ENCODE results near the gene TTC22. TPM values are rescaled to one million over a fixed set of nuclear protein-coding genes. Genes with fewer than 3 reads are reported as not detected.

TTC22 gene
- total RNA-seq, 1 experiment from 2014 or later: 3.0 TPM

DNA sequence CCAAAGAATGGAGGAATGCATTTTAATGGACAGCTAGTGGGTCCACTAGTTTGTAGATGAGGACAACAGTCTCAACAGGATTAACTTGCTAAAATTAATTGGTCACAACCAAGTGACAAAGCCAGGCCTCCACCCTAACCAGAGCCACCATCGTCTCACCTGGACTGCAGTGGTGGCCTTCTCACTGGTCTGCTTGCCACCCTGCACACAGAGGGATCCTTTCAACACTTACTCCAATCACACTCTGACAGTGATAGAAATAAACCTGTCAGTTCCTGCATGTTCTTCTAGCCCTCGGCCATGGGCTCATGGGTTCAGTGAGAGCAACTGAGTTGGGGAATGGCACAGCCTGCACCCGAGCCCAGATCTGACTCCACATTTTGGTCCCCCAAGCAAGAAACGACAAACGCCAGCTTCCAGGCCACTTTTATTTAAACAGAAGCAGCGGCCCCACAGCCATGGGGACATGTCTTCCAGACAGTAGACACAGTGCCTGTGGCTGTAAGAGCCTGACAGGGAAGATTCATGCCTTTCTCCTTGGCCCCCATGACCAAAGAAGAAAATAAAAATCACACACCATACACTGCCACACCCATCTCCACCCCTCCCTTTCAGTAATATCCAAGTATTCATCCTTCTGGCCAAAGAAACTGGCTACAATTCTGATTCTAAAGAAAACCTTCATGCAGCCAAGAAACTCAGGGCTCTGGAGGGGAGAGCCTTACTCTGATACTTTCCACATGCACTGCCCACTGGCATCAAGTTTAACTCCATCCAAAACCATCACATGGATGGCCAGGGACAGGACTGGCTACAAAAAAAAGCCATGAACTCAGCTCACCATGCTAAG, 48.3 kb upstream of the TTC22 start:
- peaks cover 82% of the 10 kb centered on the region for H3K36me3 Mint-ChIP-seq (ENCODE audit: insufficient read depth, unreplicated experiment)
- H3K27ac Mint-ChIP-seq (ENCODE audit: low read depth, unreplicated experiment): no peak overlapping the region
- ChIA-PET POLR2A (interaction anchor here (1.2 kb wide), 1 partner anchor 8 kb away, joined by 3 read pairs; no protein-coding TSS in a partner anchor), CTCF (interaction anchor here (0.6 kb wide), 1 partner anchor 25 kb away, joined by 3 read pairs; no protein-coding TSS in a partner anchor)
- no peak overlapping the region for H3K4me3 Mint-ChIP-seq (ENCODE audit: unreplicated experiment)
- no peaks in the 10 kb centered on the region for H3K4me1 Mint-ChIP-seq (ENCODE audit: insufficient read depth, unreplicated experiment)
- TF ChIP-seq, protein P1, sequence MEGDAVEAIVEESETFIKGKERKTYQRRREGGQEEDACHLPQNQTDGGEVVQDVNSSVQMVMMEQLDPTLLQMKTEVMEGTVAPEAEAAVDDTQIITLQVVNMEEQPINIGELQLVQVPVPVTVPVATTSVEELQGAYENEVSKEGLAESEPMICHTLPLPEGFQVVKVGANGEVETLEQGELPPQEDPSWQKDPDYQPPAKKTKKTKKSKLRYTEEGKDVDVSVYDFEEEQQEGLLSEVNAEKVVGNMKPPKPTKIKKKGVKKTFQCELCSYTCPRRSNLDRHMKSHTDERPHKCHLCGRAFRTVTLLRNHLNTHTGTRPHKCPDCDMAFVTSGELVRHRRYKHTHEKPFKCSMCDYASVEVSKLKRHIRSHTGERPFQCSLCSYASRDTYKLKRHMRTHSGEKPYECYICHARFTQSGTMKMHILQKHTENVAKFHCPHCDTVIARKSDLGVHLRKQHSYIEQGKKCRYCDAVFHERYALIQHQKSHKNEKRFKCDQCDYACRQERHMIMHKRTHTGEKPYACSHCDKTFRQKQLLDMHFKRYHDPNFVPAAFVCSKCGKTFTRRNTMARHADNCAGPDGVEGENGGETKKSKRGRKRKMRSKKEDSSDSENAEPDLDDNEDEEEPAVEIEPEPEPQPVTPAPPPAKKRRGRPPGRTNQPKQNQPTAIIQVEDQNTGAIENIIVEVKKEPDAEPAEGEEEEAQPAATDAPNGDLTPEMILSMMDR (IDR thresholded peaks at IDR 0.05; ENCODE audit: unreplicated experiment): no peak
- no peaks in the 10 kb centered on the region for H3K9me3 Mint-ChIP-seq (ENCODE audit: unreplicated experiment)
- intact Hi-C loops (cut with micrococcal nuclease): no loop called here
- H3K27me3 Mint-ChIP-seq (ENCODE audit: insufficient read depth, unreplicated experiment): no peaks in the 10 kb centered on the region
- BruUV-seq (replicated peaks): TSS peak; percentile 33
- DNase-seq (ENCODE audit: unreplicated experiment): no peak

DNA sequence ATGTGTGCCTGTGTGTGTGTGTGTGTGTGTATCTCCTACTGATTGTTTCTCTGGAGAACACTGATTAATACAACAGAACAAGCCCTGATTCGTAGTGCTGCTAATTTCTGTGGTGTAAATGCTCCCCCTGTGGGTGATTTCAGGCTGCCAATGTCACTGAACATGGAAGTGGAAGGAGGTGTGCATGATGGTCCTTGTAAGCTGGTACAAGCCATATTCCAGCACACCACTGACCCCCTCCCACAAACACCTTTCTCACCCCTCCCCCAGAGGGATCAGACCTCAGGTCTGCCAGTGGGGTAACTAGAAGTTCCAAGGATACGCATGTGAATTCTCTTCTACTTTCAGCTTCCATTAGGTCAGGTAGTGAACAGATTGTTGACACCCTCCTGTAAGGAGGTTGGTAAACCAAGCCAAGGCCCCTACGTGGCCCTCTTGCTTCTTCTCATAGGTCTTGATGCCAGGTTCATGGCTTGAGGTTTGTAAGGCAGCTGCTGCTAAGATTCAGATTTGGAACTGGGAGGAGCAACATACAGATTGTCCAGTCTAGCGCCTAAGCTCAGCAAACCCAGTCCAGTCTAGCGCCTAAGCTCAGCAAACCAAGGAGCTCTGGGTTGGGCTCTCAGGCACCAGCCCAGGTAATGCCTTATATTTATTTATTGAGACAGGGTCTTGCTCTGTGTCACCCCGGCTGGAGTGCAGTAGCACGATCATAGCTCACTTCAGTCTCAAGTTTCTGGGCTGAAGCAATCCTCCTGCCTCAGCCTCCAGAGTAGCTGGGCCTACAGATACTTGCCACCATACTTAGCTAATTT, 47.2 kb upstream of the TTC22 start:
- Mint-ChIP-seq H3K9me3 (ENCODE audit: unreplicated experiment) (no peaks in the 10 kb centered on the region), H3K4me3 (ENCODE audit: unreplicated experiment) (no peak overlapping the region), H3K36me3 (ENCODE audit: insufficient read depth, unreplicated experiment) (peaks cover 71% of the 10 kb centered on the region), H3K27me3 (ENCODE audit: insufficient read depth, unreplicated experiment) (no peaks in the 10 kb centered on the region), H3K4me1 (ENCODE audit: insufficient read depth, unreplicated experiment) (no peaks in the 10 kb centered on the region), H3K27ac (ENCODE audit: low read depth, unreplicated experiment) (no peak overlapping the region)
- ChIA-PET CTCF (interaction anchor here (0.6 to 1.3 kb wide), 5 partner anchors 9 to 376 kb away, joined by 3 to 5 read pairs (median 3); no protein-coding TSS in a partner anchor), POLR2A (interaction anchor here (1.2 kb wide), 1 partner anchor 9 kb away, joined by 3 read pairs; no protein-coding TSS in a partner anchor)
- TF ChIP-seq, protein P1 (IDR thresholded peaks at IDR 0.05; ENCODE audit: unreplicated experiment): no peak
- intact Hi-C loops (cut with micrococcal nuclease): no loop called here
- no peak for DNase-seq (ENCODE audit: unreplicated experiment)
- BruUV-seq (replicated peaks): no TSS peak

DNA sequence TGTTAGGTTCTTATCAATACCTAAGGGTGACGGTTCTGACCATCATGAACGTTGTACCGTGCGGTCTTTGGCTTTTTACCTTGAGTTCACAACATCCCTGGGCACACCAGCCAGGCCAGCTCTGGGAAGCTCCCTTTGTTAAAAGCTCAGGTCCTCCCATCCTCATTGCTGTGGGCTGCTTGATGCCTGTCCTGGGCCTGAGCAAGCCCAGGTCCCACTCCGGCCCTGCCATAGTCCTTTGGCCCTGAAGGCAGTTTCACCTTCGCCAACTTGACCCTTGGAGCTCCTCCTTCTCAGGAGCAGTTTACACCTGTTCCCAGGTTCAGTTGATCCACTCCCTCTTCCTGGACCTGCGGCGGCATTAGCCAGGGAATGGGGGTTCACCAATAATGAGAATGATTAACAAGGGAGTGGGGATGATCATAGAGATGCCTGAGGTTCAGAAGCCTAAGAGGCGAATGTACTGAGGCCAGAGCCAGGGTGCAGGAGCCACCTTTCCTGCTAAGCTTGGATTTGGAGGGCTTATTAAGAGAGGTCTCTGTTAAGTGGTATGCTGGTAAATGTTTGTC, 45.7 kb upstream of the TTC22 start:
- intact Hi-C loops (cut with micrococcal nuclease): no loop called here
- no peaks in the 10 kb centered on the region for H3K9me3 Mint-ChIP-seq (ENCODE audit: unreplicated experiment)
- no TSS peak for BruUV-seq (replicated peaks)
- TF ChIP-seq, protein P1 (IDR thresholded peaks at IDR 0.05; ENCODE audit: unreplicated experiment): no peak
- H3K27ac Mint-ChIP-seq (ENCODE audit: low read depth, unreplicated experiment): no peak overlapping the region
- no peaks in the 10 kb centered on the region for H3K4me1 Mint-ChIP-seq (ENCODE audit: insufficient read depth, unreplicated experiment)
- H3K36me3 Mint-ChIP-seq (ENCODE audit: insufficient read depth, unreplicated experiment): peaks cover 56% of the 10 kb centered on the region
- CTCF ChIA-PET: interaction anchor here (0.6 kb wide), 1 partner anchor 85 kb away, joined by 3 read pairs; no protein-coding TSS in a partner anchor
- POLR2A ChIA-PET: no interaction called here
- H3K4me3 Mint-ChIP-seq (ENCODE audit: unreplicated experiment): no peak overlapping the region
- no peaks in the 10 kb centered on the region for H3K27me3 Mint-ChIP-seq (ENCODE audit: insufficient read depth, unreplicated experiment)
- no peak for DNase-seq (ENCODE audit: unreplicated experiment)

DNA sequence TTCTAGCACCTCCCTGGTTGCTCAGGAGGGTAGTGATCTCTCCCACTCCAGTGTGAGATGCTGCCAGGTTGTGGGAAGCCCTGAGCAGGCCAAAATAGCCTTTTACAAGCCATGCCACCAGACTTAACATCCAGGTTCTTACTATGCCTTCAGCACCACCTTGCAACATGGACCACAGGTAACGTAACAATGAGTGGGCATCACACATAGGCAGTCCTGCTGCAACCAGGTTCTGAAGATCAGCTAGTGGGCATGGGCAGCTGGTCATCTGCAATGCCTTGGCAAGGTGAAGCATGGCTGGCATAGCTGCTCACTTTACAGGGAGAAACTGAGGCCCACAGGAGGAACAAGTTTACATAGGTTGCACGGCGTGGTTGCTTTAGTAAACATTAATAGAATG, 45.2 kb upstream of the TTC22 start:
- BruUV-seq (replicated peaks): no TSS peak
- Mint-ChIP-seq H3K27me3 (ENCODE audit: insufficient read depth, unreplicated experiment) (no peaks in the 10 kb centered on the region), H3K9me3 (ENCODE audit: unreplicated experiment) (no peaks in the 10 kb centered on the region), H3K4me1 (ENCODE audit: insufficient read depth, unreplicated experiment) (no peaks in the 10 kb centered on the region), H3K27ac (ENCODE audit: low read depth, unreplicated experiment) (no peak overlapping the region), H3K4me3 (ENCODE audit: unreplicated experiment) (no peak overlapping the region), H3K36me3 (ENCODE audit: insufficient read depth, unreplicated experiment) (peaks cover 51% of the 10 kb centered on the region)
- POLR2A ChIA-PET: no interaction called here
- intact Hi-C loops (cut with micrococcal nuclease): no loop called here
- CTCF ChIA-PET: interaction anchor here (0.6 kb wide), 1 partner anchor 13 kb away, joined by 3 read pairs; no protein-coding TSS in a partner anchor
- TF ChIP-seq, protein P1 (IDR thresholded peaks at IDR 0.05; ENCODE audit: unreplicated experiment): no peak
- no peak for DNase-seq (ENCODE audit: unreplicated experiment)

All from MCF 10A (cell line).